ENCODE measurements around the gene YAF2.

Gene YAF2

GRCh38 chr12:42143452-42144157 lies 94.4 kb downstream of the YAF2 start:
- no peak for DNase-seq (ENCODE audit: low spot score)

- no peak for DNase-seq (ENCODE audit: low spot score)
These were observed 96.0 kb downstream of the YAF2 start for GRCh38 chr12:42141981-42142606.

GRCh38 chr12:42140901-42141300 lies 97.1 kb downstream of the YAF2 start:
- DNase-seq (ENCODE audit: low spot score) = no peak

- no peak for DNase-seq (ENCODE audit: low spot score)
These were observed 102.7 kb downstream of the YAF2 start for GRCh38 chr12:42135259-42135814.

GRCh38 chr12:42130672-42131402 lies 107.2 kb downstream of the YAF2 start:
- DNase-seq (ENCODE audit: low spot score) = no peak

- DNase-seq (ENCODE audit: low spot score) = no peak
These were observed 108.3 kb downstream of the YAF2 start for GRCh38 chr12:42129595-42130204.

GRCh38 chr12:42128888-42129287 lies 109.2 kb downstream of the YAF2 start:
- DNase-seq (ENCODE audit: low spot score) = no peak

- no peak for DNase-seq (ENCODE audit: low spot score)
These were observed 109.7 kb downstream of the YAF2 start for GRCh38 chr12:42128327-42128726.

GRCh38 chr12:42126963-42127362 lies 111.1 kb downstream of the YAF2 start:
- DNase-seq (ENCODE audit: low spot score) = no peak

GRCh38 chr12:42125388-42125767 lies 112.7 kb downstream of the YAF2 start:
- DNase-seq (ENCODE audit: low spot score) = no peak

GRCh38 chr12:42124764-42125387 lies 113.2 kb downstream of the YAF2 start:
- DNase-seq (ENCODE audit: low spot score) = no peak

GRCh38 chr12:42119085-42119633 lies 118.9 kb downstream of the YAF2 start:
- DNase-seq (ENCODE audit: low spot score) = peak; percentile 47

- DNase-seq (ENCODE audit: low spot score) = no peak
These were observed 119.7 kb downstream of the YAF2 start for GRCh38 chr12:42118136-42118879.

- DNase-seq (ENCODE audit: low spot score) = no peak
These were observed 129.0 kb downstream of the YAF2 start for GRCh38 chr12:42109031-42109430.

Data from activated CD4-positive, alpha-beta T cell treated with anti-CD3 and anti-CD28 coated beads, Interleukin-2, Interleukin-4, amounts not matched to agents 100 ng/mL and 50 ng/mL, durations not matched to agents 16 hours and 8 hours (primary cell).